Mesendoderm (in vitro differentiated cells): Measurements from ENCODE around the gene CYP19A1.
"Not testable (repeated sequence)": the region's sequence is repeated elsewhere in the genome, so short reads cannot be mapped to it uniquely, and the experiment has no call there.

Experiments
- DNase-seq: peaks from one replicate; pipeline ENCODE4 v3.0.0; 2013
- H2AK5ac ChIP-seq: 2 replicates; pipeline ENCODE4 v1.6.1; 2013; ENCODE audit warnings: low read length, inconsistent platforms
- H2BK120ac ChIP-seq: 2 replicates; pipeline ENCODE4 v1.6.1; 2013; ENCODE audit warnings: low read depth, mild to moderate bottlenecking, low read length, moderate library complexity, mixed read lengths
- H2BK15ac ChIP-seq: replicated peaks from 2 replicates; pipeline ENCODE4 v1.6.1; 2013; ENCODE audit warnings: low read depth, mild to moderate bottlenecking, moderate library complexity
- H2BK5ac ChIP-seq: 2 replicates; pipeline ENCODE4 v1.6.1; 2013; ENCODE audit warnings: low read length, inconsistent platforms
- H3K18ac ChIP-seq: 2 replicates; pipeline ENCODE4 v1.6.1; 2013; ENCODE audit warnings: mild to moderate bottlenecking, low read length, mixed read lengths
- H3K23ac ChIP-seq: one replicate; pipeline ENCODE4 v1.6.1; 2013; ENCODE audit warnings: low read length
- H3K27ac ChIP-seq: 2 replicates; pipeline ENCODE4 v1.5.1; 2013; ENCODE audit warnings: low read depth, mild to moderate bottlenecking, inconsistent platforms, low read length, moderate library complexity
- H3K27me3 ChIP-seq: 2 replicates; pipeline ENCODE4 v1.6.1; 2013; ENCODE audit warnings: low read length, control low read depth, mild to moderate bottlenecking, inconsistent platforms; ENCODE audit not compliant: insufficient read depth, poor library complexity
- H3K36me3 ChIP-seq: 2 replicates; pipeline ENCODE4 v1.6.1; 2013; ENCODE audit warnings: low read length, inconsistent platforms; ENCODE audit not compliant: control insufficient read depth, insufficient read depth
- H3K4ac ChIP-seq: one replicate; pipeline ENCODE4 v1.6.1; 2013; ENCODE audit warnings: low read depth, mild to moderate bottlenecking, low read length, moderate library complexity
- H3K4me1 ChIP-seq: 2 replicates; pipeline ENCODE4 v1.6.1; 2013; ENCODE audit warnings: low read depth, low read length, inconsistent platforms; ENCODE audit not compliant: control insufficient read depth
- H3K4me2 ChIP-seq: 2 replicates; pipeline ENCODE4 v1.6.1; 2013; ENCODE audit warnings: low read length
- H3K4me3 ChIP-seq: 2 replicates; pipeline ENCODE4 v1.5.1; 2013; ENCODE audit warnings: mild to moderate bottlenecking, low read length
- H3K56ac ChIP-seq: one replicate; pipeline ENCODE4 v1.6.1; 2013; ENCODE audit warnings: low read length
- H3K79me1 ChIP-seq: 2 replicates; pipeline ENCODE4 v1.6.1; 2013; ENCODE audit warnings: low read length, inconsistent platforms
- H3K79me2 ChIP-seq: 2 replicates; pipeline ENCODE4 v1.6.1; 2013; ENCODE audit warnings: mild to moderate bottlenecking, low read length; ENCODE audit not compliant: control insufficient read depth, insufficient read depth
- H3K9ac ChIP-seq: 2 replicates; pipeline ENCODE4 v1.6.1; 2013; ENCODE audit warnings: low read length, inconsistent platforms
- H4K5ac ChIP-seq: one replicate; pipeline ENCODE4 v1.6.1; 2013; ENCODE audit warnings: low read length
- H4K8ac ChIP-seq: one replicate; pipeline ENCODE4 v1.6.1; 2013; ENCODE audit warnings: low read depth, mild to moderate bottlenecking, control low read depth, low read length, moderate library complexity
- WGBS: extraction: QIAGEN DNeasy Blood & Tissue Kit; methylation state at CpG from one replicate; pipeline ENCODE4 v1.1.7; 2013; ENCODE audit warnings: low lambda C conversion rate, missing lambda C conversion rate; ENCODE audit not compliant: insufficient coverage; ENCODE audit errors: extremely low coverage; 5-methylcytosine and 5-hydroxymethylcytosine counted together

CYP19A1 gene

DNA sequence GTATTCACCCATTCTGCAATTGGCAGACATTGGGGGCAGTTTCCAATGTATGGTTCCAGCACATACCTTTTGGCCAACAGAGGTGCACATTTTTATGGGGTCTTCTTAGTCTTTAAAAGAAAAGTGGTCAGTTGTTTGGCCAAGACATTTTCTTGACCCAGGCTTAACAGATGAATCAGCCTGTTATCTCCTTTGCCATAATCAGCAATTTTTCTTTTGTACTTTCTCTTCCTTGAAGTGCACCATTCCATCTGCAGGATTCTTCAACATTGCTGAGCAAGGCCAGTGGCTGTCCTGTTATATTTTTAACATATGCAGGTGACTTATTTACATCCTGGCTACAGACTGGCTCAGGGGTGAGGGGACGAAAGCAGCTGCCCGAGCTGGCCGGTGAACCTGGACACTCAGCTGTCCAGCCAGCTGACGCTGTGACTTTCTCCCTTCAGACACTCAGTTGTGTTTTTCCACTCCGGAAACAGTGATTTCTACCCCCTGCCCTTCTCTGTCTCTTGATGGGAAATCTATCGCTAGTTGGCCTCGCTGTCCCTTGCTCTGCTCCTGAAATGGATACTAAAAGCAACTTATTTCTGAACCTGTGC is 147.2 kb downstream of the CYP19A1 start:
- Histone ChIP-seq H3K27me3 (no peaks in the 10 kb centered on the region), H3K4ac (no peak overlapping the region), H2AK5ac (no peak overlapping the region), H3K79me2 (no peaks in the 10 kb centered on the region), H3K9ac (no peak overlapping the region), H2BK15ac (no peak overlapping the region), H2BK5ac (no peak overlapping the region), H3K4me1 (no peaks in the 10 kb centered on the region), H3K56ac (no peak overlapping the region), H3K79me1 (no peaks in the 10 kb centered on the region), H3K27ac (no peak overlapping the region), H3K4me3 (no peak overlapping the region), H4K5ac (no peak overlapping the region), H3K23ac (no peak overlapping the region), H4K8ac (no peak overlapping the region), H3K4me2 (no peak overlapping the region), H2BK120ac (no peak overlapping the region), H3K36me3 (no peaks in the 10 kb centered on the region), H3K18ac (peak overlapping the region; percentile 4)
- no peak for DNase-seq
- no CpG with 5 or more reads among the region's 7 CpGs for WGBS

DNA sequence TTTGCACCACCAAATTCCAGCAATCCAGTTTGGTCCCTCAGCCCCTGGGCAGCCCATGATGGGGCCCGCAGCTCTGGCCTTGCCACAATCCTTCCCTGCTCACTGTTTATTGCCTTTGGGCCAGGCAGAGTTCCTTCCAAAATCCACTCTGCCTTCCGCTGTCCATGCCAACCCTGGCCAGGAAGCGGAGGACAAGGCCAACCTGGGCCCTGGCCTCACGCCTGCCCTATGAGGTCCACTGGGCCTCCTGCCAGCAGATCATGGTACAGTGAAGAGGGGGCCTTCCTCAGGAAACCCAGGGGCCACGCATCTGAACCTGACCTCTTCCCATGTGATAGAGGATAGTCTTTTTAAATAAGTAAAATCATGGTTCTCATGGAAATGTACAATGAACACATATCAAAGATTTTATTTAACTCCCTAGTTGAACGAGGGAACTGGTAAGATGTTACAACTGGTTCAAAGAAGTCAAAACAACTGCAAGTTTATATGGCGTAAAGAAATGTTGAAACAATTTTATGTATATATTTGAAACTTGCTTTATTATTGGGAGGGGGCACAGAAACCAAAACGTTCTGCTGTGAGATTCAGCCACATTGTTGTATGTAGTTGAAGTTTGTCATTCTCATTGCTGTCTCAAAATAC is 147.8 kb downstream of the CYP19A1 start:
- Histone ChIP-seq H4K8ac (no peak overlapping the region), H3K36me3 (no peaks in the 10 kb centered on the region), H3K23ac (no peak overlapping the region), H3K79me2 (no peaks in the 10 kb centered on the region), H3K4ac (no peak overlapping the region), H2BK15ac (no peak overlapping the region), H2BK5ac (no peak overlapping the region), H3K4me2 (no peak overlapping the region), H4K5ac (no peak overlapping the region), H2BK120ac (no peak overlapping the region), H3K56ac (no peak overlapping the region), H3K4me1 (no peaks in the 10 kb centered on the region), H2AK5ac (no peak overlapping the region), H3K79me1 (no peaks in the 10 kb centered on the region), H3K27ac (no peak overlapping the region), H3K18ac (no peak overlapping the region), H3K4me3 (no peak overlapping the region), H3K9ac (no peak overlapping the region), H3K27me3 (no peaks in the 10 kb centered on the region)
- DNase-seq = no peak
- no CpG with 5 or more reads among the region's 8 CpGs for WGBS

DNA sequence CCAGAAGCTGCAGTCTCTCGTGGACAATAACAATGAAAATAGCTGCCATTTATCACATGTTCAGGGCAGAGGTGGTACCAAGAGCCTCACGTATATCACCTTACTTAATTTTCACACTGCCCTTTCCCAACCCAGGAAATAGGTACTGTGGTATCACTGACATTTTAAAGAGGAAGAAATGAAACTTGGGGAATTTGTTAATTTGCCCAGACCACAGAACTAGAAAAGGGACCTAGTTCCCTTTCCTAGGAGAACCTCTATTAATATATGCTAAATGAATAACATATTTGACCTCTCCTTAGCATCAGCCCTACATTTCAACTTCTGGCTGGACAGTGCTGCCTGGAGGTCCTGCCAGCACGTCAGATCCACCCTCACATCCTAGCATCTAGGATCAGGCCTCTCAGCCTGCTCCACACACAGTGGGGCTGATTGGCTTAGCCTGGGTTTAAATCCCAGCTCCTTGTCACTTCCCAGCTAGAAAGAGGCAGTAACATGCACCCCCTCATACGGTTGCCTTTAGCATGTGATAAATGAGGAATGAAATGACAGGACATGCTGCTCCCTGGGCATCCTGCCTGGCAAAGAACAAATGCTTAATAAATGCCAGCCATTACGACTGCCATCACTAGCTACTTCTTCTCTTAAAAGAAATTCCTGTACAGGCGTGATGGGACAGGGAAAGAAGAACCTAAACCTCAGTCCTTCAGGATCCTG is 148.6 kb downstream of the CYP19A1 start:
- Histone ChIP-seq H2BK5ac (no peak overlapping the region), H3K18ac (no peak overlapping the region), H2AK5ac (no peak overlapping the region), H4K8ac (no peak overlapping the region), H3K27me3 (no peaks in the 10 kb centered on the region), H3K9ac (no peak overlapping the region), H2BK15ac (no peak overlapping the region), H3K27ac (no peak overlapping the region), H2BK120ac (no peak overlapping the region), H3K56ac (no peak overlapping the region), H3K23ac (no peak overlapping the region), H3K36me3 (no peaks in the 10 kb centered on the region), H4K5ac (no peak overlapping the region), H3K4me1 (no peaks in the 10 kb centered on the region), H3K4me3 (no peak overlapping the region), H3K4ac (no peak overlapping the region), H3K79me1 (no peaks in the 10 kb centered on the region), H3K4me2 (no peak overlapping the region), H3K79me2 (no peaks in the 10 kb centered on the region)
- WGBS = no CpG with 5 or more reads among the region's 6 CpGs
- no peak for DNase-seq

DNA sequence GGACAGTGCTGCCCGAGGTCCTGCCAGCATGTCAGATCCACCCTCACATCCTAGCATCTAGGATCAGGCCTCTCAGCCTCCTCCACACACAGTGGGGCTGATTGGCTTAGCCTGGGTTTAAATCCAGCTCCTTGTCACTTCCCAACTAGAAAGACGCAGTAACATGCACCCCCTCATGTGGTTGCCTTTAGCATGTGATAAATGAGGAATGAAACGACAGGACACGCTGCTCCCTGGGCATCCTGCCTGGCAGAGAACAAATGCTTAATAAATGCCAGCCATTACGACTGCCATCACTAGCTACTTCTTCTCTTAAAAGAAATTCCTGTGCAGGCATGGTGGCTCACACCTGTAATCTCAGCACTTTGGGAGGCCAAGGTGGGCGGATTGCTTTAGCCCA is 149.6 kb downstream of the CYP19A1 start:
- not testable (repeated sequence) for H4K8ac ChIP-seq, DNase-seq, H3K18ac ChIP-seq, H3K4me1 ChIP-seq, H3K4ac ChIP-seq, H3K4me3 ChIP-seq, H2AK5ac ChIP-seq, H3K23ac ChIP-seq, H3K27ac ChIP-seq, H2BK120ac ChIP-seq, H3K9ac ChIP-seq, H3K36me3 ChIP-seq, H2BK15ac ChIP-seq, H3K79me2 ChIP-seq, H3K56ac ChIP-seq, H4K5ac ChIP-seq, H3K4me2 ChIP-seq, H3K27me3 ChIP-seq, H3K79me1 ChIP-seq, H2BK5ac ChIP-seq
- no CpG with 5 or more reads among the region's 6 CpGs for WGBS

GRCh38 chr15:51186891-51187290 is 151.5 kb downstream of the CYP19A1 start:
- DNase-seq = no peak
- no peak overlapping the region for H3K4me3 ChIP-seq
- H3K36me3 ChIP-seq = no peaks in the 10 kb centered on the region
- H4K5ac ChIP-seq = no peak overlapping the region
- H3K27me3 ChIP-seq = no peaks in the 10 kb centered on the region
- no peaks in the 10 kb centered on the region for H3K79me1 ChIP-seq
- no peak overlapping the region for H3K4me2 ChIP-seq
- no peak overlapping the region for H3K9ac ChIP-seq
- no peak overlapping the region for H3K27ac ChIP-seq
- H3K4ac ChIP-seq = no peak overlapping the region
- H3K79me2 ChIP-seq = no peaks in the 10 kb centered on the region
- no CpG with 5 or more reads among the region's 4 CpGs for WGBS
- H4K8ac ChIP-seq = no peak overlapping the region
- no peak overlapping the region for H3K56ac ChIP-seq
- H2BK5ac ChIP-seq = no peak overlapping the region
- H3K4me1 ChIP-seq = no peaks in the 10 kb centered on the region
- no peak overlapping the region for H3K18ac ChIP-seq
- no peak overlapping the region for H2BK120ac ChIP-seq
- H2AK5ac ChIP-seq = no peak overlapping the region
- no peak overlapping the region for H2BK15ac ChIP-seq
- H3K23ac ChIP-seq = no peak overlapping the region
